PC-3 (cell line): ENCODE measurements around the gene ACSM6. TPM values are rescaled to one million over a fixed set of nuclear protein-coding genes. Genes with fewer than 3 reads are reported as not detected.

Experiments
- ATAC-seq: fragments of 200-7000 bp; cut with Tn5 transposase; 2 replicates; pipeline ENCODE4 v1.9.1; 2020; ENCODE audit warnings: mild to moderate bottlenecking, moderate library complexity
- BruUV-seq: library from RNA; stranded (reverse); fragments of 400-500 nt; replicated peaks from 2 replicates; lab custom pipeline; 2021; lab: Mats Ljungman, UMichigan
- CTCF ChIA-PET: fragments of 300-600 bp; sonication (Branson Sonifier 250); formaldehyde crosslinking; loops from one replicate; lab custom pipeline; 2022; ENCODE audit warnings: antibody characterized with exemption; lab: Charles Lee
- POLR2A ChIA-PET: fragments of 300-600 bp; sonication (Branson Sonifier 250); formaldehyde crosslinking; loops from one replicate; lab custom pipeline; 2022; ENCODE audit warnings: antibody characterized with exemption; ENCODE audit not compliant: unreplicated experiment; lab: Charles Lee
- DNase-seq: peaks from one replicate; pipeline ENCODE4 v3.0.0-alpha.2; 2015
- H2AFZ ChIP-seq: fragments of 300-600 bp; sonication (generic); 2 replicates; pipeline ENCODE4 v1.6.0; 2016; ENCODE audit warnings: antibody characterized with exemption, low read length
- H3F3A ChIP-seq: fragments of 300-600 bp; sonication (generic); one replicate; pipeline ENCODE4 v1.6.0; 2017; ENCODE audit warnings: antibody characterized with exemption, low read length, control low read depth, mild to moderate bottlenecking; ENCODE audit not compliant: unreplicated experiment
- H3K27ac ChIP-seq: fragments of 300-600 bp; sonication (generic); 2 replicates; pipeline ENCODE4 v1.5.1; 2016; ENCODE audit warnings: mild to moderate bottlenecking, low read length
- H3K27me3 ChIP-seq: fragments of 300-600 bp; sonication (generic); 2 replicates; pipeline ENCODE4 v1.6.1; 2016; ENCODE audit warnings: low read length, mixed read lengths
- H3K36me3 ChIP-seq: fragments of 300-600 bp; sonication (generic); 2 replicates; pipeline ENCODE4 v1.6.1; 2016; ENCODE audit warnings: low read depth, mixed run types, low read length, mixed read lengths
- H3K4me1 ChIP-seq: fragments of 300-600 bp; sonication (generic); 2 replicates; pipeline ENCODE4 v1.5.1; 2016; ENCODE audit warnings: low read length; ENCODE audit not compliant: insufficient read depth
- H3K4me2 ChIP-seq: fragments of 300-600 bp; sonication (generic); 2 replicates; pipeline ENCODE4 v1.6.0; 2016; ENCODE audit warnings: low read length
- H3K4me3 ChIP-seq: fragments of 300-600 bp; sonication (generic); 2 replicates; pipeline ENCODE4 v1.5.1; 2016; ENCODE audit warnings: mild to moderate bottlenecking, low read length, mixed read lengths
- H3K79me2 ChIP-seq: fragments of 300-600 bp; sonication (generic); 2 replicates; pipeline ENCODE4 v1.6.1; 2017; ENCODE audit warnings: low read length, mixed read lengths
- H3K9ac ChIP-seq: fragments of 300-600 bp; sonication (generic); 2 replicates; pipeline ENCODE4 v1.6.0; 2016; ENCODE audit warnings: mild to moderate bottlenecking, low read length
- H3K9me2 ChIP-seq: fragments of 300-600 bp; sonication (generic); replicated peaks from 2 replicates; pipeline ENCODE4 v1.6.1; 2016; ENCODE audit warnings: mixed run types, low read length, mixed read lengths
- H3K9me3 ChIP-seq: fragments of 300-600 bp; sonication (generic); 2 replicates; pipeline ENCODE4 v1.6.1; 2016; ENCODE audit warnings: low read length, mixed read lengths
- H4K20me1 ChIP-seq: fragments of 300-600 bp; sonication (generic); 2 replicates; pipeline ENCODE4 v1.6.1; 2016; ENCODE audit warnings: low read length, mixed read lengths
- EZH2 ChIP-seq: fragments of 300-600 bp; sonication (generic); IDR thresholded peaks from one replicate; pipeline ENCODE4 v1.6.1; 2017; ENCODE audit warnings: antibody characterized with exemption, mild to moderate bottlenecking, low read length; ENCODE audit not compliant: unreplicated experiment
- EZH2phosphoT487 ChIP-seq: fragments of 300-600 bp; sonication (generic); IDR thresholded peaks from 2 replicates; pipeline ENCODE4 v1.6.1; 2018; ENCODE audit warnings: mild to moderate bottlenecking, antibody characterized with exemption, low read length, borderline replicate concordance
- intact Hi-C: fragments of 100-400 bp; cut with micrococcal nuclease; formaldehyde crosslinking; loops from 2 replicates; pipeline ENCODE4 v1.9.0; 2023
- total RNA-seq: library from RNA; depleted of rRNA; stranded (reverse); fragments of >200 nt; gene quantifications from 2 replicates; pipeline ENCODE4 v1.2.3, GENCODE V29; 2014
- TF ChIP-seq, protein P1 (sequence below): fragments of 300-600 bp; sonication (generic); conservative IDR thresholded peaks from 2 replicates; pipeline ENCODE4 v1.5.1; 2017; ENCODE audit warnings: antibody characterized with exemption, low read depth, mild to moderate bottlenecking, low read length

The ACSM6 gene
- total RNA-seq, 1 experiment from 2014 or later: not detected

DNA sequence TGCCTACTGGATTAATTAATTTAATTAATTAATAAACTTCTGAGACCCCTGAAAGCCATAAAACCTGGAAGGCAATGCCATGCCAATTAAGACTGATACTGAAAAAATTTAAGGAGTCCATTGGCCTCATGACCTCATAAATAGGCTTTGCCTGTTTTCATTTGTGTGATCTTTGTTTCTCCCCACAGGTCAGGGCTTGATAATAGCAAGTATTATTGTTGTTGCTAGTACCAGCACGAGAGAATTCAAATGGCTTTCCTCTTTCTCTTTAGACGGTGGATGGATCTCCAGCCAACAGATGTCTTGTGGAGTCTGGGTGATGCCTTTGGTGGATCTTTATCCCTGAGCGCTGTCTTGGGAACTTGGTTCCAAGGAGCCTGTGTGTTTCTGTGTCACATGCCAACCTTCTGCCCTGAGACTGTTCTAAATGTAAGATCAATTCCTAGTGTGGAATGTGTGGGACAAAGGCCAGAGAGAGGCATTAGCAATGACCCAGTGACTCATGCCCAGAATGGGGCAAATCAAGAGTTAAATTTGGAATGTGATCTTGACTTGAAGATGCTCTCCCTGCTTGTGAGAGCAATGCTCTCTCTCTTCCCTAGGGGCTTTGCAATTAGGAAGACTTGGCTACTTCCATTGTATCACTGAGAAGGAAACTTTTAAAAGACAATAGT is 17.7 kb downstream of the ACSM6 start:
- H3K9ac ChIP-seq: no peak overlapping the region
- H3K4me2 ChIP-seq: no peak overlapping the region
- H3K79me2 ChIP-seq: no peaks in the 10 kb centered on the region
- H2AFZ ChIP-seq: no peak overlapping the region
- H4K20me1 ChIP-seq: no peaks in the 10 kb centered on the region
- DNase-seq (peak; percentile 36), ATAC-seq (no peak)
- no peak overlapping the region for H3K4me3 ChIP-seq
- H3K27ac ChIP-seq: no peak overlapping the region
- CTCF ChIA-PET: no interaction called here
- no peaks in the 10 kb centered on the region for H3K27me3 ChIP-seq
- intact Hi-C loops: loop anchor here (10.0 kb wide), 1 partner anchor 393 kb away; no protein-coding TSS in a partner anchor
- H3K9me3 ChIP-seq: no peaks in the 10 kb centered on the region
- no peak for TF ChIP-seq EZH2
- no peak for TF ChIP-seq EZH2phosphoT487
- TF ChIP-seq, protein P1, sequence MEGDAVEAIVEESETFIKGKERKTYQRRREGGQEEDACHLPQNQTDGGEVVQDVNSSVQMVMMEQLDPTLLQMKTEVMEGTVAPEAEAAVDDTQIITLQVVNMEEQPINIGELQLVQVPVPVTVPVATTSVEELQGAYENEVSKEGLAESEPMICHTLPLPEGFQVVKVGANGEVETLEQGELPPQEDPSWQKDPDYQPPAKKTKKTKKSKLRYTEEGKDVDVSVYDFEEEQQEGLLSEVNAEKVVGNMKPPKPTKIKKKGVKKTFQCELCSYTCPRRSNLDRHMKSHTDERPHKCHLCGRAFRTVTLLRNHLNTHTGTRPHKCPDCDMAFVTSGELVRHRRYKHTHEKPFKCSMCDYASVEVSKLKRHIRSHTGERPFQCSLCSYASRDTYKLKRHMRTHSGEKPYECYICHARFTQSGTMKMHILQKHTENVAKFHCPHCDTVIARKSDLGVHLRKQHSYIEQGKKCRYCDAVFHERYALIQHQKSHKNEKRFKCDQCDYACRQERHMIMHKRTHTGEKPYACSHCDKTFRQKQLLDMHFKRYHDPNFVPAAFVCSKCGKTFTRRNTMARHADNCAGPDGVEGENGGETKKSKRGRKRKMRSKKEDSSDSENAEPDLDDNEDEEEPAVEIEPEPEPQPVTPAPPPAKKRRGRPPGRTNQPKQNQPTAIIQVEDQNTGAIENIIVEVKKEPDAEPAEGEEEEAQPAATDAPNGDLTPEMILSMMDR: no peak
- H3F3A ChIP-seq: no peaks in the 10 kb centered on the region
- no peaks in the 10 kb centered on the region for H3K36me3 ChIP-seq
- BruUV-seq: no TSS peak
- POLR2A ChIA-PET: no interaction called here
- H3K4me1 ChIP-seq: peaks cover 40% of the 10 kb centered on the region
- no peaks in the 10 kb centered on the region for H3K9me2 ChIP-seq

GRCh38 chr10:95214369-95214768 is 20.3 kb downstream of the ACSM6 start:
- Histone ChIP-seq H3F3A (no peaks in the 10 kb centered on the region), H3K4me1 (peaks cover 53% of the 10 kb centered on the region), H3K36me3 (no peaks in the 10 kb centered on the region), H3K9me2 (no peaks in the 10 kb centered on the region), H3K9me3 (no peaks in the 10 kb centered on the region), H2AFZ (no peak overlapping the region), H3K9ac (peak overlapping the region; percentile 63), H3K79me2 (no peaks in the 10 kb centered on the region), H3K4me2 (peak overlapping the region; percentile 67), H3K27ac (peak overlapping the region; percentile 94), H4K20me1 (no peaks in the 10 kb centered on the region), H3K4me3 (peak overlapping the region; percentile 44; the same call in 1 of the 2 replicates), H3K27me3 (no peaks in the 10 kb centered on the region)
- ATAC-seq (peak; percentile 54), DNase-seq (peak; percentile 68)
- POLR2A ChIA-PET: no interaction called here
- no peak for TF ChIP-seq EZH2
- no peak for TF ChIP-seq EZH2phosphoT487
- TF ChIP-seq, protein P1: no peak
- CTCF ChIA-PET: no interaction called here
- BruUV-seq: TSS peak; percentile 83
- intact Hi-C loops: loop anchor here (1.0 to 10.0 kb wide), 2 partner anchors 120 to 390 kb away; no protein-coding TSS in a partner anchor

DNA sequence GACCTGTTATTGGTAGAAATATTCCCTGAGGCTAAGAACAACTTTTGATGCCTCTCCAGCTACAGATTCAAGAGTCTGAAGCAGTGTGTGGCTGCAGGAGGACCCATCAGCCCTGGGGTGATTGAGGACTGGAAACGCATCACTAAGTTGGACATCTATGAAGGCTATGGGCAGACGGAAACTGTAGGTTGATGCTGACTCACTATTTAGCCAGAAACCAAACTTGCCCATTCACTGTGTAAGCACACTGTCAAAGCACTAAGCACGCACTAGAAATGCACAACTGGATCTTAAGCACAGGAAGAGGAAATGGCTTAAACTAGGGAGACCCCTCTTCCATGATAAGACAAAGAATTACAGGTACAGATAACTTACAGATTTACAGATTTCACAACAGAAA is 20.8 kb downstream of the ACSM6 start:
- no peaks in the 10 kb centered on the region for H3K9me3 ChIP-seq
- ChIA-PET POLR2A (no interaction called here), CTCF (no interaction called here)
- H3K9me2 ChIP-seq: no peaks in the 10 kb centered on the region
- peak overlapping the region; percentile 63 for H3K9ac ChIP-seq
- no TSS peak for BruUV-seq
- H3K27ac ChIP-seq: peak overlapping the region; percentile 94
- DNase-seq (peak; percentile 87), ATAC-seq (peak; percentile 95)
- peak overlapping the region; percentile 44; the same call in 1 of the 2 replicates for H3K4me3 ChIP-seq
- no peaks in the 10 kb centered on the region for H4K20me1 ChIP-seq
- H2AFZ ChIP-seq: no peak overlapping the region
- no peaks in the 10 kb centered on the region for H3K27me3 ChIP-seq
- intact Hi-C loops: loop anchor here (1.0 to 10.0 kb wide), 2 partner anchors 120 to 390 kb away; no protein-coding TSS in a partner anchor
- H3K79me2 ChIP-seq: no peaks in the 10 kb centered on the region
- peaks cover 57% of the 10 kb centered on the region for H3K4me1 ChIP-seq
- no peaks in the 10 kb centered on the region for H3K36me3 ChIP-seq
- TF ChIP-seq EZH2phosphoT487 (no peak), EZH2 (no peak)
- TF ChIP-seq, protein P1: no peak
- peaks cover under 1% of the 10 kb centered on the region for H3F3A ChIP-seq
- peak overlapping the region; percentile 67 for H3K4me2 ChIP-seq
